H1 (cell line): Measurements from ENCODE around the gene KDELR1. TPM values are rescaled to one million over a fixed set of nuclear protein-coding genes. Genes with fewer than 3 reads are reported as not detected.

Source experiments
- CTCF ChIA-PET: fragments of 300-600 bp; sonication (Branson Sonifier 250); formaldehyde crosslinking; loops from one replicate; lab custom pipeline; 2021; ENCODE audit not compliant: partially characterized antibody; lab: Charles Lee
- POLR2A ChIA-PET: fragments of 300-600 bp; sonication (Branson Sonifier 250); formaldehyde crosslinking; loops from one replicate; lab custom pipeline; 2021; ENCODE audit warnings: inconsistent platforms; ENCODE audit not compliant: partially characterized antibody; lab: Charles Lee
- DNase-seq, 2 experiments: peaks; one replicate each; pipeline versions ENCODE4 v3.0.0 to v3.0.0-alpha.2; 2010 to 2022; ENCODE audit warnings: low spot score in 2 of 2, low read depth in 1 of 2, mixed read lengths in 1 of 2
- FAIRE-seq: peaks from 2 replicates; lab custom pipeline; 2011; peaks lifted over from hg19 to GRCh38; lab: Jason Lieb, UNC
- H2AFZ ChIP-seq: 2 replicates; pipeline ENCODE4 v1.8.1; 2012; ENCODE audit warnings: low read length, inconsistent platforms
- H2AK5ac ChIP-seq: 2 replicates; pipeline ENCODE4 v1.6.1; 2013; ENCODE audit warnings: low read depth, low read length
- H2BK120ac ChIP-seq: replicated peaks from 2 replicates; pipeline ENCODE3; 2013; ENCODE audit warnings: low read depth, low read length, inconsistent platforms
- H2BK12ac ChIP-seq: 2 replicates; pipeline ENCODE4 v1.6.1; 2013; ENCODE audit warnings: low read depth, low read length
- H2BK15ac ChIP-seq: 2 replicates; pipeline ENCODE4 v1.6.1; 2013; ENCODE audit warnings: low read length
- H2BK20ac ChIP-seq: 2 replicates; pipeline ENCODE4 v1.6.1; 2013; ENCODE audit warnings: low read length
- H2BK5ac ChIP-seq: 2 replicates; pipeline ENCODE4 v1.6.1; 2013; ENCODE audit warnings: low read depth, low read length
- H3K14ac ChIP-seq: 2 replicates; pipeline ENCODE4 v1.6.1; 2013; ENCODE audit warnings: inconsistent platforms; ENCODE audit not compliant: insufficient read length
- H3K18ac ChIP-seq: 2 replicates; pipeline ENCODE4 v1.6.1; 2013; ENCODE audit warnings: low read length; ENCODE audit errors: extremely low read depth
- H3K23ac ChIP-seq: 2 replicates; pipeline ENCODE4 v1.6.1; 2013; ENCODE audit warnings: inconsistent platforms; ENCODE audit not compliant: insufficient read length
- H3K23me2 ChIP-seq: 2 replicates; pipeline ENCODE4 v1.6.1; 2013; ENCODE audit warnings: low read depth, low read length
- H3K27ac ChIP-seq: 2 replicates; pipeline ENCODE4 v1.6.1; 2011; ENCODE audit warnings: low read depth, low read length, inconsistent platforms
- H3K27me3 ChIP-seq, 4 experiments: replicated peaks in 1 of 4; 1 replicate in 1 of 4; 2 replicates in 3 of 4; pipeline versions ENCODE4 v1.6.1 to v1.8.1; 2011 to 2013; ENCODE audit warnings: low read length in 3 of 4, mild to moderate bottlenecking in 3 of 4, inconsistent platforms in 2 of 4, mixed read lengths in 2 of 4, moderate library complexity in 1 of 4; ENCODE audit not compliant: control insufficient read depth in 3 of 4, insufficient read depth in 3 of 4; ENCODE audit errors: extremely low read depth in 1 of 4
- H3K36me3 ChIP-seq, 4 experiments: 2 replicates each; pipeline versions ENCODE4 v1.6.1 to v1.8.1; 2011 to 2013; ENCODE audit warnings: mild to moderate bottlenecking in 4 of 4, low read length in 3 of 4, moderate library complexity in 2 of 4, control low read depth in 1 of 4, inconsistent platforms in 1 of 4; ENCODE audit not compliant: insufficient read depth in 4 of 4, control insufficient read depth in 2 of 4
- H3K4ac ChIP-seq: replicated peaks from 2 replicates; pipeline ENCODE3; 2013; ENCODE audit warnings: low read length, low read depth, mixed read lengths, inconsistent platforms; ENCODE audit not compliant: insufficient read length
- H3K4me1 ChIP-seq, 4 experiments: replicated peaks in 1 of 4; 1 replicate in 1 of 4; 2 replicates in 3 of 4; pipeline versions ENCODE4 v1.6.1 to v1.8.1; 2011 to 2013; ENCODE audit warnings: low read length in 3 of 4, inconsistent platforms in 2 of 4, mixed read lengths in 1 of 4; ENCODE audit not compliant: insufficient read depth in 4 of 4, control insufficient read depth in 3 of 4
- H3K4me2 ChIP-seq, 2 experiments: 2 replicates each; pipeline versions ENCODE4 v1.6.1 to v1.8.1; 2011 to 2013; ENCODE audit warnings: low read depth in 2 of 2, low read length in 2 of 2, control low read depth in 1 of 2, inconsistent platforms in 1 of 2, mild to moderate bottlenecking in 1 of 2; ENCODE audit not compliant: insufficient read depth in 1 of 2
- H3K4me3 ChIP-seq, 4 experiments: fragments of 200-600, 300-600 bp in 1 of 4; sonication (generic), shearing (Covaris generic), sonication (Bioruptor Twin) in 1 of 4; 2 replicates each; pipeline versions ENCODE4 v1.5.1 to v1.8.1; 2011 to 2016; ENCODE audit warnings: low read length in 4 of 4, low read depth in 3 of 4, control low read depth in 2 of 4, inconsistent platforms in 2 of 4, mild to moderate bottlenecking in 2 of 4, mixed read lengths in 1 of 4, moderate library complexity in 1 of 4; ENCODE audit not compliant: insufficient read depth in 2 of 4; ENCODE audit errors: extremely low read depth in 1 of 4
- H3K56ac ChIP-seq: replicated peaks from 2 replicates; pipeline ENCODE3; 2013; ENCODE audit warnings: low read depth, mild to moderate bottlenecking, mixed read lengths, low read length, inconsistent platforms; ENCODE audit not compliant: insufficient read length
- H3K79me1 ChIP-seq: 2 replicates; pipeline ENCODE4 v1.6.1; 2013; ENCODE audit warnings: low read depth, low read length, control low read depth
- H3K79me2 ChIP-seq, 2 experiments: 2 replicates each; pipeline versions ENCODE4 v1.6.1 to v1.8.1; 2012 to 2013; ENCODE audit warnings: low read length in 2 of 2, mild to moderate bottlenecking in 2 of 2, inconsistent platforms in 1 of 2; ENCODE audit not compliant: insufficient read depth in 2 of 2, control insufficient read depth in 1 of 2
- H3K9ac ChIP-seq, 4 experiments: replicated peaks in 1 of 4; 1 replicate in 1 of 4; 2 replicates in 3 of 4; pipeline versions ENCODE4 v1.6.1 to v1.8.1; 2011 to 2013; ENCODE audit warnings: low read depth in 3 of 4, low read length in 3 of 4, control low read depth in 2 of 4, mild to moderate bottlenecking in 2 of 4, moderate library complexity in 2 of 4, inconsistent platforms in 1 of 4; ENCODE audit errors: extremely low read depth in 1 of 4
- H3K9me3 ChIP-seq, 2 experiments: 2 replicates each; pipeline versions ENCODE4 v1.6.1 to v1.8.1; 2012 to 2013; ENCODE audit warnings: mild to moderate bottlenecking in 2 of 2, moderate library complexity in 2 of 2, control low read depth in 1 of 2, inconsistent platforms in 1 of 2, low read depth in 1 of 2, low read length in 1 of 2, mixed read lengths in 1 of 2; ENCODE audit not compliant: insufficient read depth in 2 of 2
- H4K20me1 ChIP-seq, 2 experiments: replicated peaks in 1 of 2; 2 replicates each; pipeline versions ENCODE3 to v1.8.1; 2011 to 2013; ENCODE audit warnings: inconsistent platforms in 2 of 2, low read length in 2 of 2, mild to moderate bottlenecking in 1 of 2; ENCODE audit not compliant: insufficient read depth in 2 of 2, control insufficient read depth in 1 of 2
- H4K5ac ChIP-seq: 2 replicates; pipeline ENCODE4 v1.6.1; 2013; ENCODE audit warnings: low read length, low read depth, mixed read lengths, inconsistent platforms; ENCODE audit not compliant: insufficient read length
- H4K8ac ChIP-seq: 2 replicates; pipeline ENCODE4 v1.8.0; 2013; ENCODE audit warnings: mild to moderate bottlenecking, moderate library complexity, low read length, inconsistent platforms; ENCODE audit not compliant: insufficient read depth; ENCODE audit errors: extremely low read depth
- H4K91ac ChIP-seq: replicated peaks from 2 replicates; pipeline ENCODE3; 2013; ENCODE audit warnings: low read length, mixed read lengths, inconsistent platforms; ENCODE audit not compliant: insufficient read length
- ASH2L ChIP-seq: fragments of 200-600, 300-600 bp; sonication (generic); IDR thresholded peaks from one replicate; pipeline ENCODE4 v1.7.1; 2017; ENCODE audit warnings: low read length
- BRCA1 ChIP-seq: IDR thresholded peaks from 2 replicates; pipeline ENCODE4 v1.6.1; 2012; ENCODE audit warnings: low read depth, low read length, improper control_type of control experiment
- CEBPB ChIP-seq: IDR thresholded peaks from 2 replicates; pipeline ENCODE4 v1.6.1; 2012; ENCODE audit warnings: low read depth, low read length
- GTF2F1 ChIP-seq: IDR thresholded peaks from 2 replicates; pipeline ENCODE4 v1.6.1; 2012; ENCODE audit warnings: low read depth, low read length, improper control_type of control experiment, borderline replicate concordance
- KDM1A ChIP-seq: fragments of 200-600, 300-600 bp; sonication (generic); IDR thresholded peaks from 2 replicates; pipeline ENCODE4 v1.7.1; 2016; ENCODE audit warnings: mild to moderate bottlenecking, low read length, borderline replicate concordance
- POLR2AphosphoS5 ChIP-seq: IDR thresholded peaks from 2 replicates; pipeline ENCODE4 v1.6.1; 2011; ENCODE audit warnings: low read depth, low read length
- TAF1 ChIP-seq: IDR thresholded peaks from 2 replicates; pipeline ENCODE4 v1.6.1; 2011; ENCODE audit warnings: mild to moderate bottlenecking, low read depth, low read length
- WGBS, 2 experiments: shearing (Covaris generic) in 1 of 2; methylation state at CpG; one replicate each; pipeline versions ENCODE4 v1.1.6 to v1.1.7; 2013 to 2015; ENCODE audit warnings: low lambda C conversion rate in 2 of 2, mixed read lengths in 2 of 2, inconsistent platforms in 1 of 2, low coverage in 1 of 2, missing lambda C conversion rate in 1 of 2; ENCODE audit not compliant: insufficient replicate concordance in 2 of 2, insufficient coverage in 1 of 2, insufficient read length in 1 of 2; ENCODE audit errors: extremely low coverage in 1 of 2, missing lambda C conversion rate in 1 of 2; 5-methylcytosine and 5-hydroxymethylcytosine counted together
- polyA plus RNA-seq, 7 experiments: library from polyadenylated mRNA; depleted of rRNA in 3 of 7; stranded (reverse) in 5 of 7; unstranded in 2 of 7; fragments of >200 nt in 5 of 7; fragments of 200-250 nt in 2 of 7; gene quantifications; 1 replicate in 5 of 7; 2 replicates in 1 of 7; 4 replicates in 1 of 7; pipeline versions ENCODE4 v1.2.1 to v1.2.3, GENCODE V29; 2011 to 2013; ENCODE audit warnings: missing spikeins in 2 of 7, mixed read lengths in 2 of 7
- total RNA-seq: library from RNA; stranded (reverse); fragmentation: NEBNext Ultra II Directional; extraction: Animal tissue kit (Norgen Biotek cat#: 25700); gene quantifications from 2 replicates; pipeline ENCODE4 v1.2.1, GENCODE V29; 2021

Gene KDELR1
- total and polyA plus RNA-seq, 2 of the 8 experiments (the other 6 are each of a cell fraction or from before 2014, with no cell fraction given) = 225 to 231 TPM

- Histone ChIP-seq H3K4me2 (no peak overlapping the region), H3K23me2 (no peaks in the 10 kb centered on the region), H2AFZ (no peak overlapping the region), H3K9ac (no peak overlapping the region; a peak in 1 of 7 replicates), H4K91ac (no peak overlapping the region), H3K14ac (no peak overlapping the region), H3K4ac (no peak overlapping the region), H3K79me1 (no peaks in the 10 kb centered on the region), H3K79me2 (no peaks in the 10 kb centered on the region), H2BK5ac (no peak overlapping the region), H2BK20ac (no peak overlapping the region), H3K56ac (no peak overlapping the region), H4K20me1 (no peaks in the 10 kb centered on the region), H3K4me3 (no peak overlapping the region), H4K5ac (no peak overlapping the region), H3K23ac (no peak overlapping the region), H2BK12ac (no peak overlapping the region), H3K36me3 (no peaks in the 10 kb centered on the region; a peak in 1 of 8 replicates), H3K27me3 (no peaks in the 10 kb centered on the region), H2AK5ac (no peak overlapping the region), H2BK120ac (no peak overlapping the region), H3K9me3 (no peaks in the 10 kb centered on the region), H3K18ac (no peak overlapping the region), H3K27ac (no peak overlapping the region), H3K4me1 (no peaks in the 10 kb centered on the region), H2BK15ac (no peak overlapping the region), H4K8ac (no peak overlapping the region)
- DNase-seq (no peak), FAIRE-seq (no peak)
- TF ChIP-seq ASH2L (no peak), BRCA1 (no peak), GTF2F1 (no peak), TAF1 (no peak), CEBPB (no peak), KDM1A (0 out of 2 replicates have a peak, but pooled peaks have one; percentile 19), POLR2AphosphoS5 (no peak)
- ChIA-PET POLR2A (interaction anchor here (0.7 to 1.8 kb wide), 4 partner anchors 16 to 36 kb away, joined by 3 to 5 read pairs (median 4); no protein-coding TSS in a partner anchor), CTCF (interaction anchor here (1.1 kb wide), 1 partner anchor 45 kb away, joined by 8 read pairs; the partner anchor contains the start of gene KDELR1)
- WGBS, 2 experiments = 94% methylated on average over 5 of the region's 5 CpGs; no CpG with 5 or more reads in 1 of the 2 experiments
Measured at GRCh38 chr19:48436586-48436985, 45.2 kb upstream of the KDELR1 start.
